Breast epithelium (tissue), 4 donors: Measurements from ENCODE around the gene ERF. TPM values are rescaled to one million over a fixed set of nuclear protein-coding genes. Genes with fewer than 3 reads are reported as not detected.

Source experiments
- DNase-seq, 2 donors: peaks; one replicate each; pipeline ENCODE4 v3.0.0-alpha.2; 2019; ENCODE audit warnings: low spot score in 2 of 2
- H3K27ac ChIP-seq, 2 donors: fragments of 200-600 bp; sonication (generic) in 1 of 2; one replicate each; pipeline ENCODE4 v1.5.1; 2016 to 2019; ENCODE audit warnings: mild to moderate bottlenecking in 1 of 2
- H3K27me3 ChIP-seq, 2 donors: fragments of 200-600 bp; sonication (generic) in 1 of 2; one replicate each; pipeline versions ENCODE4 v1.5.1 to v1.6.0; 2017 to 2019; ENCODE audit warnings: control low read depth in 1 of 2, mild to moderate bottlenecking in 1 of 2
- H3K36me3 ChIP-seq: fragments of 200-600 bp; one replicate; pipeline ENCODE4 v1.5.1; 2019
- H3K4me1 ChIP-seq, 2 donors: fragments of 200-600 bp; sonication (generic); one replicate each; pipeline ENCODE4 v1.5.1; 2016 to 2019; ENCODE audit warnings: control low read depth in 1 of 2
- H3K4me3 ChIP-seq, 3 donors: fragments of 200-600 bp; sonication (generic); 1 replicate in 2 of 3; 2 replicates in 1 of 3; pipeline ENCODE4 v1.5.1; 2016 to 2019; ENCODE audit warnings: mild to moderate bottlenecking in 3 of 3, moderate library complexity in 2 of 3
- H3K9me3 ChIP-seq, 2 donors: fragments of 200-600 bp; sonication (generic) in 1 of 2; one replicate each; pipeline ENCODE4 v1.5.1; 2016 to 2019; ENCODE audit warnings: control low read depth in 1 of 2
- POLR2A ChIP-seq: fragments of 450-650 bp; IDR thresholded peaks from one replicate; pipeline ENCODE4 v1.6.1; 2016; ENCODE audit warnings: antibody characterized with exemption, mild to moderate bottlenecking, moderate library complexity
- POLR2AphosphoS5 ChIP-seq, 3 donors: sonication (generic); formaldehyde crosslinking; IDR thresholded peaks; one replicate each; pipeline ENCODE4 v1.6.1; 2017; ENCODE audit warnings: antibody characterized with exemption in 3 of 3
- intact Hi-C: fragments of 100-400 bp; cut with DNase I; formaldehyde crosslinking; loops from one replicate; pipeline ENCODE4 v1.15.1; 2023; ENCODE audit warnings: low total_unique reads
- total RNA-seq, 3 donors: library from RNA; depleted of rRNA; stranded (reverse); fragments of >200 nt; gene quantifications; one replicate each; pipeline ENCODE4 v1.1.0, GENCODE V29; 2016
- TF ChIP-seq, protein P1 (sequence below), 3 donors: fragments of 450-650 bp; IDR thresholded peaks; one replicate each; pipeline ENCODE4 v1.5.1; 2016 to 2017; ENCODE audit warnings: antibody characterized with exemption in 3 of 3, mild to moderate bottlenecking in 3 of 3, moderate library complexity in 3 of 3

ERF gene
- total RNA-seq, 3 donors from 2014 or later: 11.4 to 38.6 (median 24.3) TPM

DNA sequence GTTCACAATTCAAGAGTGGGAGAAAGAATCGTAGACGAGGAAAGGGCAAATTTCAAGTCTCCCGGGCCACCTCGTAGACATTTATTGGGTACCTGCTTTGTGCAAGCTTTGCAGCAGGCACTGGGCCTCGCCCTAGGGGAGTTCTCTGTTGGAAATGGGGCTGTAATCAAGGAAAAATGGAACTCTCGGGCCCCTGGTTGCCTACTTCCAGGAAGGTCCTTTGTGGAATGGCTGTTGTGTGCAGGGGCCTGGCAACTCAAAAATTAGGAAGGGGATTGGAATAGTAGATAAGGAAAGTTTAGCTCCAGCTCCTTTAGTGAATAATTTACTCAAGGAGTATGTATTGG, 34.2 kb downstream of the ERF start:
- Histone ChIP-seq H3K27me3 (no peaks in the 10 kb centered on the region), H3K36me3 (peaks cover 10% of the 10 kb centered on the region), H3K4me3 (peak overlapping the region; percentile 60 to 96 (median 70)), H3K4me1 (peaks cover 0 to 29% of the 10 kb centered on the region in 2 donors), H3K9me3 (no peaks in the 10 kb centered on the region), H3K27ac (peak overlapping the region; percentile 91 to 97)
- no peak for DNase-seq
- intact Hi-C loops: no loop called here
- TF ChIP-seq, protein P1, sequence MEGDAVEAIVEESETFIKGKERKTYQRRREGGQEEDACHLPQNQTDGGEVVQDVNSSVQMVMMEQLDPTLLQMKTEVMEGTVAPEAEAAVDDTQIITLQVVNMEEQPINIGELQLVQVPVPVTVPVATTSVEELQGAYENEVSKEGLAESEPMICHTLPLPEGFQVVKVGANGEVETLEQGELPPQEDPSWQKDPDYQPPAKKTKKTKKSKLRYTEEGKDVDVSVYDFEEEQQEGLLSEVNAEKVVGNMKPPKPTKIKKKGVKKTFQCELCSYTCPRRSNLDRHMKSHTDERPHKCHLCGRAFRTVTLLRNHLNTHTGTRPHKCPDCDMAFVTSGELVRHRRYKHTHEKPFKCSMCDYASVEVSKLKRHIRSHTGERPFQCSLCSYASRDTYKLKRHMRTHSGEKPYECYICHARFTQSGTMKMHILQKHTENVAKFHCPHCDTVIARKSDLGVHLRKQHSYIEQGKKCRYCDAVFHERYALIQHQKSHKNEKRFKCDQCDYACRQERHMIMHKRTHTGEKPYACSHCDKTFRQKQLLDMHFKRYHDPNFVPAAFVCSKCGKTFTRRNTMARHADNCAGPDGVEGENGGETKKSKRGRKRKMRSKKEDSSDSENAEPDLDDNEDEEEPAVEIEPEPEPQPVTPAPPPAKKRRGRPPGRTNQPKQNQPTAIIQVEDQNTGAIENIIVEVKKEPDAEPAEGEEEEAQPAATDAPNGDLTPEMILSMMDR (IDR thresholded peaks at IDR 0.05): no peak
- TF ChIP-seq POLR2A (no peak), POLR2AphosphoS5 (IDR thresholded peaks at IDR 0.05) (no peak)

GRCh38 chr19:42219812-42220750, 34.8 kb downstream of the ERF start, which contains the start of gene ZNF526:
TSS of gene ZNF526 (plus strand) at chr19:42220312. CDS start at chr19:42224404, 4,092 bp downstream.
- peak; percentile 93 to 97 for DNase-seq
- Histone ChIP-seq H3K27me3 (no peaks in the 10 kb centered on the region), H3K36me3 (peaks cover 8% of the 10 kb centered on the region), H3K4me3 (peak within 1 kb of the TSS; percentile 60 to 96 (median 70)), H3K4me1 (peaks cover 0 to 35% of the 10 kb centered on the region in 2 donors), H3K27ac (peak within 1 kb of the TSS; percentile 91 to 97), H3K9me3 (no peaks in the 10 kb centered on the region)
- peak; percentile 66 to 90 (median 82) for TF ChIP-seq POLR2AphosphoS5 (IDR thresholded peaks at IDR 0.05)
- TF ChIP-seq, protein P1 (IDR thresholded peaks at IDR 0.05): no peak
- TF ChIP-seq POLR2A: no peak
- intact Hi-C loops: no loop called here

DNA sequence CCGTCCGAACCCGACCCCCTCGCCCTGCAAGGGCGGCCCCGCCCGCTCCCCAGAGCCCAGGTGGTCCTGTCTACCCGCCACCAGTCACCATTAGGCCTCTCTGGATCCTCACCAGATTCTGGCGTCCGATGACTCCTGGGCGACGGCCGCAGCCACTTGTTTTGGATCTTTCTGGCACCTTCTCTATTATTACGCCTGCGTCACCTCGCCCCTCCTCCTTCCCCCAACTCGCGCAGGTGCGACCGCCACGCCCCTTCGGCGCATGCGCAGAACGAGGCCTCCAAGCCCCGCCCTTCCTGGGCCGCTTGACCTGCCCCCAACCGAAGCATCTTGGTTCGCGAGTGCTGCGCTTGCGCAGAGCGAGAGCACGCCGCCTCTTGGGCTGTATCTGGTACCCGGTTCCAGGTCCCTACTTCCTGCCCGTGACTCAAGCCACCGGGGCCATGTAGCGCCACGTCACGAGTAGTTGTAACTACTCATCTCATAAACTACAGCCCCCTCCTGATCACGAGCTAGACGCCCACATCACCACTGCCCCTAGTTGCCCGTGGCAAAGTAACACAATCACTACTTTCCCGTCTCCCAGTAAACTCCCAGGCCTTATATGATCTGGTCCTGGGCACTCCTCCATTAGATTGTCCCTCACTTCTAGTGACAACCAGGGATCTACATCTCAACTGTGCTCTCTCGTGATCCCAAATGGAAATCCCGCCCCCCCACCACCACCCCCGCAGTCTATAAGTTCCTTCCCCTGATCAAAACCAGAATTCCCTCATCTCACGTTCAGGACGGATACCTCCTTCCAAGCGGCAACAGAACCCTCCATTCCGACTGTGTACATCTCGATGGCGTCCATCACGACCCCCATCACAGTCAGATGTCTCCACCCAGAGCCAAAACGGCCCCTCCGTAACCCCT, 37.1 kb downstream of the ERF start, which contains the start of gene DEDD2:
Gene DEDD2, minus strand, starts transcription at position 158 of the 918 bp plus-strand sequence. CDS start 670 bp downstream, outside the sequence.
- DNase-seq: peak; percentile 97 to 99
- intact Hi-C loops: no loop called here
- peak; percentile 24 to 88 (median 36) for TF ChIP-seq POLR2AphosphoS5 (IDR thresholded peaks at IDR 0.05)
- TF ChIP-seq, protein P1 (IDR thresholded peaks at IDR 0.05): no peak
- TF ChIP-seq POLR2A: peak; percentile 49
- Histone ChIP-seq H3K27me3 (no peaks in the 10 kb centered on the region), H3K27ac (peak within 1 kb of the TSS; percentile 91 to 97), H3K4me1 (peaks cover 0 to 35% of the 10 kb centered on the region in 2 donors), H3K36me3 (no peaks in the 10 kb centered on the region), H3K9me3 (no peaks in the 10 kb centered on the region), H3K4me3 (peak within 1 kb of the TSS; percentile 60 to 98 (median 79))

GRCh38 chr19:42216653-42217519, 38.0 kb downstream of the ERF start:
- intact Hi-C loops: no loop called here
- H3K36me3 ChIP-seq: no peaks in the 10 kb centered on the region
- TF ChIP-seq, protein P1 (IDR thresholded peaks at IDR 0.05): no peak
- TF ChIP-seq POLR2AphosphoS5 (IDR thresholded peaks at IDR 0.05): no peak
- no peak for TF ChIP-seq POLR2A
- no peaks in the 10 kb centered on the region for H3K27me3 ChIP-seq
- peak; percentile 44 to 60 for DNase-seq
- H3K9me3 ChIP-seq: no peaks in the 10 kb centered on the region
- H3K27ac ChIP-seq: peak overlapping the region; percentile 91 to 97
- H3K4me1 ChIP-seq: peaks cover 0 to 35% of the 10 kb centered on the region in 2 donors
- peak overlapping the region; percentile 60 to 98 (median 79) for H3K4me3 ChIP-seq
